HepG2 (cell line): ENCODE results near the gene TMEM200B. TPM values are rescaled to one million over a fixed set of nuclear protein-coding genes. Genes with fewer than 3 reads are reported as not detected.

Source experiments
- CTCF ChIP-seq: sonication (generic); formaldehyde crosslinking; IDR thresholded peaks from 2 replicates; pipeline ENCODE4 v1.5.0; 2020; ENCODE audit warnings: mild to moderate bottlenecking, missing genetic modification reagents, moderate library complexity
- EP300 ChIP-seq, 3 experiments: sonication (generic) in 1 of 3; formaldehyde crosslinking in 1 of 3; IDR thresholded peaks; 2 replicates each; pipeline versions ENCODE4 v1.5.1 to v1.6.1; 2011 to 2020; ENCODE audit warnings: low read depth in 2 of 3, low read length in 2 of 3, borderline replicate concordance in 1 of 3, improper control_type of control experiment in 1 of 3, mild to moderate bottlenecking in 1 of 3, missing genetic modification reagents in 1 of 3, moderate library complexity in 1 of 3
- HOXA7 ChIP-seq: sonication (generic); formaldehyde crosslinking; IDR thresholded peaks from 2 replicates; pipeline ENCODE4 v1.8.1; 2022; ENCODE audit warnings: mild to moderate bottlenecking, missing genetic modification reagents, moderate library complexity
- JDP2 ChIP-seq: sonication (generic); formaldehyde crosslinking; IDR thresholded peaks from 2 replicates; pipeline ENCODE4 v1.8.1; 2022; ENCODE audit warnings: missing genetic modification reagents, borderline replicate concordance
- NFE2 ChIP-seq: sonication (generic); formaldehyde crosslinking; IDR thresholded peaks from 2 replicates; pipeline ENCODE4 v1.4.0; 2020; ENCODE audit warnings: missing genetic modification reagents
- NRL ChIP-seq: sonication (generic); formaldehyde crosslinking; IDR thresholded peaks from 2 replicates; pipeline ENCODE4 v1.5.0; 2020; ENCODE audit warnings: missing genetic modification reagents, mild to moderate bottlenecking, moderate library complexity, borderline replicate concordance
- POLR2A ChIP-seq, 2 experiments: IDR thresholded peaks; 2 replicates each; pipeline ENCODE4 v1.6.1; 2011; ENCODE audit warnings: low read depth in 2 of 2, low read length in 2 of 2, mild to moderate bottlenecking in 1 of 2, moderate library complexity in 1 of 2; ENCODE audit not compliant: insufficient read depth in 1 of 2
- SP1 ChIP-seq, 2 experiments: fragments of 450-650 bp in 1 of 2; sonication (generic) in 1 of 2; formaldehyde crosslinking in 1 of 2; IDR thresholded peaks; 2 replicates each; pipeline versions ENCODE4 v1.4.0 to v1.6.1; 2016 to 2020; ENCODE audit warnings: missing genetic modification reagents in 1 of 2
- TFDP1 ChIP-seq: IDR thresholded peaks from 2 replicates; pipeline ENCODE4 v1.6.1; 2016; ENCODE audit warnings: missing compliant biosample characterization, missing genetic modification reagents, borderline replicate concordance
- THAP11 ChIP-seq: IDR thresholded peaks from 2 replicates; pipeline ENCODE4 v1.6.1; 2016; ENCODE audit warnings: missing biosample characterization, missing genetic modification reagents
- TMF1 ChIP-seq: sonication (generic); formaldehyde crosslinking; IDR thresholded peaks from 2 replicates; pipeline ENCODE4 v1.8.1; 2022; ENCODE audit warnings: low read depth, missing genetic modification reagents
- ZFP36 ChIP-seq: fragments of 150-350 bp; IDR thresholded peaks from 2 replicates; pipeline ENCODE4 v1.6.1; 2018; ENCODE audit warnings: borderline replicate concordance, low read length, low read depth; ENCODE audit not compliant: partially characterized antibody
- ZNF275 ChIP-seq: sonication (generic); formaldehyde crosslinking; IDR thresholded peaks from 2 replicates; pipeline ENCODE4 v1.8.0; 2022; ENCODE audit warnings: missing genetic modification reagents, mild to moderate bottlenecking, inconsistent platforms, borderline replicate concordance
- ZNF3 ChIP-seq: IDR thresholded peaks from 2 replicates; pipeline ENCODE4 v1.7.0; 2017; ENCODE audit warnings: inconsistent platforms
- ZNF639 ChIP-seq: conservative IDR thresholded peaks from 2 replicates; pipeline ENCODE4 v1.6.1; 2018; ENCODE audit warnings: missing genetic modification reagents
- ZNF773 ChIP-seq: sonication (generic); formaldehyde crosslinking; IDR thresholded peaks from 2 replicates; pipeline ENCODE4 v1.4.0; 2020; ENCODE audit warnings: missing genetic modification reagents, borderline replicate concordance
- polyA plus RNA-seq, 8 experiments: library from polyadenylated mRNA; depleted of rRNA in 3 of 8; stranded (reverse) in 7 of 8; unstranded in 1 of 8; fragments of >200 nt; fragmentation: Illumina TruSeq in 4 of 8; extraction: Trizol in 4 of 8; gene quantifications; 2 replicates each; pipeline versions ENCODE4 v1.2.1 to v1.2.3, GENCODE V29; 2011 to 2016; ENCODE audit warnings: low read depth in 4 of 8, missing spikeins in 1 of 8, mixed read lengths in 1 of 8; ENCODE audit not compliant: insufficient read depth in 1 of 8
- total RNA-seq, 5 experiments: library from RNA; depleted of rRNA; stranded (reverse); fragments of >200 nt; fragmentation: Illumina TruSeq; extraction: Trizol; gene quantifications; 2 replicates each; pipeline ENCODE4 v1.2.3, GENCODE V29; 2016; ENCODE audit warnings: low read depth in 1 of 5
- TF ChIP-seq, protein P1 (sequence below): sonication (generic); formaldehyde crosslinking; IDR thresholded peaks from 2 replicates; pipeline ENCODE4 v1.5.1; 2020; ENCODE audit warnings: mild to moderate bottlenecking, missing genetic modification reagents, moderate library complexity

TMEM200B gene
- total and polyA plus RNA-seq, 2 of the 13 experiments (the other 11 are each of a cell fraction or from before 2014, with no cell fraction given), result 1.1 to 1.4 TPM

GRCh38 chr1:29124366-29125236 is 898 bp upstream of the TMEM200B start (continued):
- TF ChIP-seq, protein P1, sequence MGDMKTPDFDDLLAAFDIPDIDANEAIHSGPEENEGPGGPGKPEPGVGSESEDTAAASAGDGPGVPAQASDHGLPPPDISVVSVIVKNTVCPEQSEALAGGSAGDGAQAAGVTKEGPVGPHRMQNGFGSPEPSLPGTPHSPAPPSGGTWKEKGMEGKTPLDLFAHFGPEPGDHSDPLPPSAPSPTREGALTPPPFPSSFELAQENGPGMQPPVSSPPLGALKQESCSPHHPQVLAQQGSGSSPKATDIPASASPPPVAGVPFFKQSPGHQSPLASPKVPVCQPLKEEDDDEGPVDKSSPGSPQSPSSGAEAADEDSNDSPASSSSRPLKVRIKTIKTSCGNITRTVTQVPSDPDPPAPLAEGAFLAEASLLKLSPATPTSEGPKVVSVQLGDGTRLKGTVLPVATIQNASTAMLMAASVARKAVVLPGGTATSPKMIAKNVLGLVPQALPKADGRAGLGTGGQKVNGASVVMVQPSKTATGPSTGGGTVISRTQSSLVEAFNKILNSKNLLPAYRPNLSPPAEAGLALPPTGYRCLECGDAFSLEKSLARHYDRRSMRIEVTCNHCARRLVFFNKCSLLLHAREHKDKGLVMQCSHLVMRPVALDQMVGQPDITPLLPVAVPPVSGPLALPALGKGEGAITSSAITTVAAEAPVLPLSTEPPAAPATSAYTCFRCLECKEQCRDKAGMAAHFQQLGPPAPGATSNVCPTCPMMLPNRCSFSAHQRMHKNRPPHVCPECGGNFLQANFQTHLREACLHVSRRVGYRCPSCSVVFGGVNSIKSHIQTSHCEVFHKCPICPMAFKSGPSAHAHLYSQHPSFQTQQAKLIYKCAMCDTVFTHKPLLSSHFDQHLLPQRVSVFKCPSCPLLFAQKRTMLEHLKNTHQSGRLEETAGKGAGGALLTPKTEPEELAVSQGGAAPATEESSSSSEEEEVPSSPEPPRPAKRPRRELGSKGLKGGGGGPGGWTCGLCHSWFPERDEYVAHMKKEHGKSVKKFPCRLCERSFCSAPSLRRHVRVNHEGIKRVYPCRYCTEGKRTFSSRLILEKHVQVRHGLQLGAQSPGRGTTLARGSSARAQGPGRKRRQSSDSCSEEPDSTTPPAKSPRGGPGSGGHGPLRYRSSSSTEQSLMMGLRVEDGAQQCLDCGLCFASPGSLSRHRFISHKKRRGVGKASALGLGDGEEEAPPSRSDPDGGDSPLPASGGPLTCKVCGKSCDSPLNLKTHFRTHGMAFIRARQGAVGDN (CRISPR knock-in tag), result peak; percentile 65
- TF ChIP-seq NRL (CRISPR knock-in tag) (no peak), TMF1 (CRISPR knock-in tag) (no peak), TFDP1 (CRISPR knock-in tag) (peak; percentile 27; the same call in 1 of the 2 replicates), NFE2 (CRISPR knock-in tag) (no peak), ZNF3 (CRISPR knock-in tag) (no peak), ZNF773 (CRISPR knock-in tag) (no peak), JDP2 (no peak; the same call in 1 of the 2 replicates), ZFP36 (no peak), EP300 (IDR thresholded peaks at IDR 0.05; ENCODE audit: low read depth in 2 of 2, low read length in 2 of 2) (0 out of 4 replicates have a peak, but pooled peaks of 1 of the 2 experiments have one; percentile 14), EP300 (CRISPR knock-in tag; IDR thresholded peaks at IDR 0.05; ENCODE audit: borderline replicate concordance) (no peak), CTCF (CRISPR knock-in tag) (peak; percentile 66), SP1 (IDR thresholded peaks at IDR 0.05) (no peak), SP1 (CRISPR knock-in tag; IDR thresholded peaks at IDR 0.05) (peak; percentile 20; the same call in 1 of the 2 replicates), ZNF639 (CRISPR knock-in tag) (no peak), ZNF275 (CRISPR knock-in tag) (no peak), HOXA7 (CRISPR knock-in tag) (no peak), THAP11 (CRISPR knock-in tag) (peak; percentile 16; the same call in 1 of the 2 replicates), POLR2A (IDR thresholded peaks at IDR 0.05; ENCODE audit: insufficient read depth in 1 of 2, low read depth in 2 of 2, low read length in 2 of 2) (peak; percentile 21 to 27; a peak in 2 of 4 replicates)
